ENCODE data around the gene POC1A. TPM values are rescaled to one million over a fixed set of nuclear protein-coding genes. Genes with fewer than 3 reads are reported as not detected.

The POC1A gene
- total RNA-seq, 1 donor from 2014 or later, result 3.7 TPM

- Histone ChIP-seq H3K4me2 (ENCODE audit: low read length) (no peak overlapping the region), H4K20me1 (ENCODE audit: insufficient read depth, low read length) (peaks cover 2% of the 10 kb centered on the region), H3K79me2 (ENCODE audit: insufficient read depth, low read length) (peaks cover 18% of the 10 kb centered on the region), H3K36me3 (ENCODE audit: insufficient read depth, low read length) (no peaks in the 10 kb centered on the region), H3K9ac (ENCODE audit: low read length) (no peak overlapping the region), H3K27ac (ENCODE audit: low read depth, low read length) (no peak overlapping the region), H3K9me3 (ENCODE audit: insufficient read depth, low read depth, low read length) (no peaks in the 10 kb centered on the region), H3K4me1 (ENCODE audit: insufficient read depth, low read length) (peaks cover 11% of the 10 kb centered on the region), H3K27me3 (ENCODE audit: insufficient read depth, low read length) (no peaks in the 10 kb centered on the region), H2AFZ (ENCODE audit: low read depth, low read length) (no peak overlapping the region), H3K4me3 (ENCODE audit: insufficient read depth, low read depth, low read length) (no peak overlapping the region)
- no peaks in the 10 kb centered on the region for H3K36me3 Mint-ChIP-seq (ENCODE audit: low read depth, unreplicated experiment)
- no peaks in the 10 kb centered on the region for H3K4me1 Mint-ChIP-seq (ENCODE audit: low read depth, unreplicated experiment)
- no peak for TF ChIP-seq CTCF (IDR thresholded peaks at IDR 0.05; ENCODE audit: insufficient read depth, low read depth, low read length)
- no peak for TF ChIP-seq EZH2 (IDR thresholded peaks at IDR 0.05; ENCODE audit: insufficient read depth, low read length)
- FAIRE-seq (no peak), DNase-seq (ENCODE audit: low read depth) (no peak)
- H3K4me3 Mint-ChIP-seq (ENCODE audit: unreplicated experiment), result no peak overlapping the region
- no peaks in the 10 kb centered on the region for H3K27me3 Mint-ChIP-seq (ENCODE audit: low read depth, unreplicated experiment)
- no peaks in the 10 kb centered on the region for H3K9me3 Mint-ChIP-seq (ENCODE audit: unreplicated experiment)
- peak overlapping the region; percentile 26 for H3K27ac Mint-ChIP-seq (ENCODE audit: unreplicated experiment)
Measured at GRCh38 chr3:52149021-52149420, 5.2 kb downstream of the POC1A start.

DNA sequence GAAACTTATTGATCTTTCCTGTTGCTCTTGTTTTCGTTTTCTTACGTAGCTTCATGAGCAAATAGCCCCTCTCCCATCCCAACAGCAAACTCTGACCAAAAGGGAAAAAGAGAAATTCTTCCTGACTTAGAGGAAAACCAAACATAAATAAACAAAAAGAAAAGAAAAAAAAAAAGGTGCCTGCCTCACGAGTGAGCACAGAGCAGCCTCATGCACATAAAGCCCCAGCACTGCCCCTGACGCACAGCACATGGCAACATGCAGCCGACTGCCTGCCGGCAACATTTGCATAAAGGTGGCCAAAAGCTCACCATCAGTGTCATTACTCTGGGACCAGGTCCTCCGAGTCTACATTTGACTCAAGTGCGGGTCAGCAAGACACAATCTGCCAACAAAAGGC lies 6.4 kb downstream of the POC1A start:
- no peaks in the 10 kb centered on the region for H3K9me3 Mint-ChIP-seq (ENCODE audit: unreplicated experiment)
- H3K9me3 ChIP-seq (ENCODE audit: insufficient read depth, low read depth, low read length), result no peaks in the 10 kb centered on the region
- H3K27ac ChIP-seq (ENCODE audit: low read depth, low read length), result no peak overlapping the region
- no peaks in the 10 kb centered on the region for H3K27me3 ChIP-seq (ENCODE audit: insufficient read depth, low read length)
- peaks cover 6% of the 10 kb centered on the region for H3K79me2 ChIP-seq (ENCODE audit: insufficient read depth, low read length)
- H3K27ac Mint-ChIP-seq (ENCODE audit: unreplicated experiment), result no peak overlapping the region
- FAIRE-seq (no peak), DNase-seq (ENCODE audit: low read depth) (no peak)
- no peaks in the 10 kb centered on the region for H3K4me1 Mint-ChIP-seq (ENCODE audit: low read depth, unreplicated experiment)
- peaks cover 2% of the 10 kb centered on the region for H3K4me1 ChIP-seq (ENCODE audit: insufficient read depth, low read length)
- no peak overlapping the region for H3K4me3 Mint-ChIP-seq (ENCODE audit: unreplicated experiment)
- no peaks in the 10 kb centered on the region for H3K36me3 Mint-ChIP-seq (ENCODE audit: low read depth, unreplicated experiment)
- H2AFZ ChIP-seq (ENCODE audit: low read depth, low read length), result no peak overlapping the region
- peaks cover 6% of the 10 kb centered on the region for H4K20me1 ChIP-seq (ENCODE audit: insufficient read depth, low read length)
- H3K4me2 ChIP-seq (ENCODE audit: low read length), result no peak overlapping the region
- H3K27me3 Mint-ChIP-seq (ENCODE audit: low read depth, unreplicated experiment), result no peaks in the 10 kb centered on the region
- H3K9ac ChIP-seq (ENCODE audit: low read length), result no peak overlapping the region
- TF ChIP-seq CTCF (IDR thresholded peaks at IDR 0.05; ENCODE audit: insufficient read depth, low read depth, low read length) (no peak), EZH2 (IDR thresholded peaks at IDR 0.05; ENCODE audit: insufficient read depth, low read length) (no peak)
- no peak overlapping the region for H3K4me3 ChIP-seq (ENCODE audit: insufficient read depth, low read depth, low read length)
- no peaks in the 10 kb centered on the region for H3K36me3 ChIP-seq (ENCODE audit: insufficient read depth, low read length)

GRCh38 chr3:52146811-52147210 lies 7.4 kb downstream of the POC1A start:
- Histone ChIP-seq H2AFZ (ENCODE audit: low read depth, low read length) (no peak overlapping the region), H4K20me1 (ENCODE audit: insufficient read depth, low read length) (peaks cover 6% of the 10 kb centered on the region), H3K4me3 (ENCODE audit: insufficient read depth, low read depth, low read length) (no peak overlapping the region), H3K4me2 (ENCODE audit: low read length) (no peak overlapping the region), H3K27ac (ENCODE audit: low read depth, low read length) (no peak overlapping the region), H3K9ac (ENCODE audit: low read length) (no peak overlapping the region), H3K79me2 (ENCODE audit: insufficient read depth, low read length) (peaks cover under 1% of the 10 kb centered on the region), H3K36me3 (ENCODE audit: insufficient read depth, low read length) (no peaks in the 10 kb centered on the region), H3K4me1 (ENCODE audit: insufficient read depth, low read length) (peaks cover 2% of the 10 kb centered on the region), H3K9me3 (ENCODE audit: insufficient read depth, low read depth, low read length) (no peaks in the 10 kb centered on the region), H3K27me3 (ENCODE audit: insufficient read depth, low read length) (no peaks in the 10 kb centered on the region)
- Mint-ChIP-seq H3K4me3 (ENCODE audit: unreplicated experiment) (no peak overlapping the region), H3K36me3 (ENCODE audit: low read depth, unreplicated experiment) (no peaks in the 10 kb centered on the region), H3K27ac (ENCODE audit: unreplicated experiment) (no peak overlapping the region), H3K9me3 (ENCODE audit: unreplicated experiment) (no peaks in the 10 kb centered on the region), H3K4me1 (ENCODE audit: low read depth, unreplicated experiment) (no peaks in the 10 kb centered on the region), H3K27me3 (ENCODE audit: low read depth, unreplicated experiment) (no peaks in the 10 kb centered on the region)
- TF ChIP-seq CTCF (IDR thresholded peaks at IDR 0.05; ENCODE audit: insufficient read depth, low read depth, low read length), result no peak
- no peak for TF ChIP-seq EZH2 (IDR thresholded peaks at IDR 0.05; ENCODE audit: insufficient read depth, low read length)
- FAIRE-seq (no peak), DNase-seq (ENCODE audit: low read depth) (no peak)
